Measurements from ENCODE around the gene TNFRSF19. TPM values are rescaled to one million over a fixed set of nuclear protein-coding genes. Genes with fewer than 3 reads are reported as not detected.

Gene TNFRSF19
- total and polyA plus RNA-seq, 2 of the 13 experiments (the other 11 are each of a cell fraction or from before 2014, with no cell fraction given): 75.3 to 77.7 TPM

DNA sequence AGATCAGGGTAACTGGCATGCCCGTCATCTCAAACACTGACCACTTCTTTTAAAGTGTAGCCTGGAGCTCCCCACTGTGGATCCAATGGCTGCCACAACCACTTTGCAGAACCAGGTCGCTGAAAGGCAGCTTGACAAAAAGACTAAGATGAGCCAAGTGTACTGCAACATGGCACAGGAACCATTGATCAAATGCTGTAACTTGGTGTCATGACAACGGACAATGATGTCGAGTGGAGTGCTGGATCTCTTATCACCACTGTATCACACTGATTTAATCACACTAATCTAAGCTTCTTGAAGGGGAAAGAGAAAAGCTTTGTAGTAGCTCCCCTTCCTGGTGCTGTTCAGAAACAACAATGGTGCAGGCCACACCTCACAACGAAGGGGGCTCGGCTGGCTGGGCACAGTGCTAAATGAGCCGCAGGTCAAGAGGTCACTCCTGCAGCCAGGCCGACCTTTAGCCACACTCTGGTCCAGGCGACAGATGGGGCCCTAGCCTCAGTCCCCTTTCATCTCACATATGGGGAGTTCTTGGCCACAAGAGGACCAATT lies 2.2 kb upstream of the TNFRSF19 start (continued):
- no peak for TF ChIP-seq RBM22 (optimal IDR thresholded peaks at IDR 0.05; ENCODE audit: low read length)
- no peak for TF ChIP-seq ZNF274 (CRISPR knock-in tag; IDR thresholded peaks at IDR 0.05)
- no peak for TF ChIP-seq SKIL (CRISPR knock-in tag; IDR thresholded peaks at IDR 0.05; ENCODE audit: borderline replicate concordance)
- TF ChIP-seq ZMAT3 (CRISPR knock-in tag; conservative IDR thresholded peaks at IDR 0.05): no peak
- 0 out of 2 replicates have a peak, but pooled peaks have one; percentile 44 for TF ChIP-seq ZBTB7B (CRISPR knock-in tag; IDR thresholded peaks at IDR 0.05)
- TF ChIP-seq SMAD3 (CRISPR knock-in tag; IDR thresholded peaks at IDR 0.05): no peak
- TF ChIP-seq, protein P1, sequence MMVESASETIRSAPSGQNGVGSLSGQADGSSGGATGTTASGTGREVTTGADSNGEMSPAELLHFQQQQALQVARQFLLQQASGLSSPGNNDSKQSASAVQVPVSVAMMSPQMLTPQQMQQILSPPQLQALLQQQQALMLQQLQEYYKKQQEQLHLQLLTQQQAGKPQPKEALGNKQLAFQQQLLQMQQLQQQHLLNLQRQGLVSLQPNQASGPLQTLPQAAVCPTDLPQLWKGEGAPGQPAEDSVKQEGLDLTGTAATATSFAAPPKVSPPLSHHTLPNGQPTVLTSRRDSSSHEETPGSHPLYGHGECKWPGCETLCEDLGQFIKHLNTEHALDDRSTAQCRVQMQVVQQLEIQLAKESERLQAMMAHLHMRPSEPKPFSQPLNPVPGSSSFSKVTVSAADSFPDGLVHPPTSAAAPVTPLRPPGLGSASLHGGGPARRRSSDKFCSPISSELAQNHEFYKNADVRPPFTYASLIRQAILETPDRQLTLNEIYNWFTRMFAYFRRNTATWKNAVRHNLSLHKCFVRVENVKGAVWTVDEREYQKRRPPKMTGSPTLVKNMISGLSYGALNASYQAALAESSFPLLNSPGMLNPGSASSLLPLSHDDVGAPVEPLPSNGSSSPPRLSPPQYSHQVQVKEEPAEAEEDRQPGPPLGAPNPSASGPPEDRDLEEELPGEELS (CRISPR knock-in tag; IDR thresholded peaks at IDR 0.05): peak; percentile 30; the same call in 1 of the 2 replicates
- TF ChIP-seq ZNF543 (CRISPR knock-in tag; IDR thresholded peaks at IDR 0.05): no peak
- no peak for TF ChIP-seq RFXANK (CRISPR knock-in tag; IDR thresholded peaks at IDR 0.05)
- no peak for TF ChIP-seq IKZF1 (IDR thresholded peaks at IDR 0.05)
- no peak for TF ChIP-seq CEBPG (CRISPR knock-in tag; IDR thresholded peaks at IDR 0.05)
- TF ChIP-seq RXRB (CRISPR knock-in tag; IDR thresholded peaks at IDR 0.05; ENCODE audit: borderline replicate concordance): peak; percentile 67; the same call in 1 of the 2 replicates
- no peak for TF ChIP-seq THAP9 (CRISPR knock-in tag; IDR thresholded peaks at IDR 0.05; ENCODE audit: borderline replicate concordance)
- TF ChIP-seq SPEN (CRISPR knock-in tag; IDR thresholded peaks at IDR 0.05; ENCODE audit: low read depth): 0 out of 2 replicates have a peak, but pooled peaks have one; percentile 16
- peak; percentile 89 for TF ChIP-seq PPARG (CRISPR knock-in tag; conservative IDR thresholded peaks at IDR 0.05)
- TF ChIP-seq ZNF20 (CRISPR knock-in tag; IDR thresholded peaks at IDR 0.05): no peak
- TF ChIP-seq ZZZ3 (CRISPR knock-in tag; IDR thresholded peaks at IDR 0.05; ENCODE audit: borderline replicate concordance): no peak
- no peak for TF ChIP-seq ZNF589 (CRISPR knock-in tag; conservative IDR thresholded peaks at IDR 0.05)
- no peak for TF ChIP-seq ZNF326 (CRISPR knock-in tag; IDR thresholded peaks at IDR 0.05; ENCODE audit: borderline replicate concordance)
- TF ChIP-seq, protein P2, sequence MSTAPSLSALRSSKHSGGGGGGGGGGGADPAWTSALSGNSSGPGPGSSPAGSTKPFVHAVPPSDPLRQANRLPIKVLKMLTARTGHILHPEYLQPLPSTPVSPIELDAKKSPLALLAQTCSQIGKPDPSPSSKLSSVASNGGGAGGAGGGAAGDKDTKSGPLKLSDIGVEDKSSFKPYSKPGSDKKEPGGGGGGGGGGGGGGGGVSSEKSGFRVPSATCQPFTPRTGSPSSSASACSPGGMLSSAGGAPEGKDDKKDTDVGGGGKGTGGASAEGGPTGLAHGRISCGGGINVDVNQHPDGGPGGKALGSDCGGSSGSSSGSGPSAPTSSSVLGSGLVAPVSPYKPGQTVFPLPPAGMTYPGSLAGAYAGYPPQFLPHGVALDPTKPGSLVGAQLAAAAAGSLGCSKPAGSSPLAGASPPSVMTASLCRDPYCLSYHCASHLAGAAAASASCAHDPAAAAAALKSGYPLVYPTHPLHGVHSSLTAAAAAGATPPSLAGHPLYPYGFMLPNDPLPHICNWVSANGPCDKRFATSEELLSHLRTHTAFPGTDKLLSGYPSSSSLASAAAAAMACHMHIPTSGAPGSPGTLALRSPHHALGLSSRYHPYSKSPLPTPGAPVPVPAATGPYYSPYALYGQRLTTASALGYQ (CRISPR knock-in tag; IDR thresholded peaks at IDR 0.05): no peak
- TF ChIP-seq ZNF839 (CRISPR knock-in tag; IDR thresholded peaks at IDR 0.05; ENCODE audit: borderline replicate concordance): no peak
